GM12891 (cell line): ENCODE measurements around the gene ZBTB47.

Source experiments
- POLR2A ChIP-seq: IDR thresholded peaks from 2 replicates; pipeline ENCODE4 v1.6.1; 2011; ENCODE audit warnings: low read depth, low read length, control low read depth
- POLR2AphosphoS5 ChIP-seq: IDR thresholded peaks from 2 replicates; pipeline ENCODE4 v1.6.1; 2011; ENCODE audit warnings: low read depth, low read length, control low read depth

GRCh38 chr3:42668413-42668760 is 14.9 kb downstream of the ZBTB47 start:
- TF ChIP-seq POLR2AphosphoS5 (no peak), POLR2A (no peak)
